GM21825 (cell line): ENCODE data around the gene ACE.

ENCODE experiments used
- ATAC-seq: cut with Tn5 transposase; IDR thresholded peaks from one replicate; pipeline ENCODE4 v1.9.1; 2021; ENCODE audit warnings: mild to moderate bottlenecking, moderate library complexity; ENCODE audit not compliant: unreplicated experiment

Gene ACE

DNA sequence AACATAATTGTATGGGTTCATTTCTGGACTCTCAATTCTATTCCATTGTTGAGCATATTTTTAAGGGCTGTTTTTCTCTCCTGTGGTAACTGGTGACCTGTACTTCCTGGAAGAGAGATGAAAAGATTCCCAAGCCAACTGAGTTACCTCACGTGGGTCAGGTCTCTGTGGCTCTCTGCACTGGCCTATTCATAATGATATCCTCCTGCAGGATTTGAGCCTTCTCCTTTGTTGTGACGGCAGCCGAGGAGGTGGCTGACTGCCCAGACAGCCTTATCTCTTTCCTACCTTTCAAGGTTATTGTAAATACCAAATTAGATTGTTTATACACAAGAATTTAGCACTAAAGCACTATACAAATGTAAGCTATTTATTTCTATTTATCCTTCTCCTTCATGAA is 2.7 kb upstream of the ACE start:
- no peak for ATAC-seq

DNA sequence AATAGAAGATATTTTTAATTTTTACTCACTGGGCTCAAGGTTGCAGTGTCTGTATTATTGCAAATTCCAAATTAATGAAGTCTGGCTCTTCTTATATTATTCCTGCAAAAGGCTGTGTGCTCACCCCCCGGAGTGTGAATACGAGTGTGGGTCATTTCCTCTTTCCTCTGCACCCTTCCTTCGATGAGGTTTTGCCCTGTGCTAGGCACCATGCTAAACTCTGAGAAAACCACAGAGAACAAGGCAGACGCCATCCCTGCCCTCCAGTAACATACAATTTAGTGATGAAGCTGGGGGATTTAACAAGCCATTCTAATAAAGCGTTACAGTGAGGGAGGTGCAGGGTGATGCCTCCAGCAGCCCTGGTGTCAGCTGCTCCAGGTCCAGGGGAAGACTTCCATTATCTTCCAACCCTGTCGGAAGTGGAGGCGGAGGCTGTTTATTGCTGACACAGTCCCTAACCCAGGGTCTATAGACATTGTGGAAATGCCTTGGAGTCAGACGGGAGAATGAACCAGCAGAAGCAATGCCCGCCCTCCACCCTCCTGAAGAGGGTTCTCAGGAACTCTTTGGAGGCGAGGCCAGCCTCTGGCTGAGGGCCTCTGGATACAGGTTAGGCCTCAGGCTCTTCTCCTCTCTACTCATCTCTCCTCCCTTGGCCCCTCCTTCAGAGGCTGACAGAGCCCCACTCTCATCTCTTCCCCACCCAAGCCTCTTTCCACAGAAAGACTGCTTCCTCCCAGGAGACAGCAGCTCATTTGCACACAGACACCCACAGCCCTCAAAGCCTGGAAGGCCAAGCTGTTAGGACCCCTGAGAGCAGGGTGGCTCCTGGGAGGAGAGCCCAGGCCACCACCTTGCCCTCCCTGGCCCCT is 2.0 kb upstream of the ACE start:
- no peak for ATAC-seq

GRCh38 chr17:63475491-63476412 is 1.1 kb upstream of the ACE start:
- no peak for ATAC-seq

DNA sequence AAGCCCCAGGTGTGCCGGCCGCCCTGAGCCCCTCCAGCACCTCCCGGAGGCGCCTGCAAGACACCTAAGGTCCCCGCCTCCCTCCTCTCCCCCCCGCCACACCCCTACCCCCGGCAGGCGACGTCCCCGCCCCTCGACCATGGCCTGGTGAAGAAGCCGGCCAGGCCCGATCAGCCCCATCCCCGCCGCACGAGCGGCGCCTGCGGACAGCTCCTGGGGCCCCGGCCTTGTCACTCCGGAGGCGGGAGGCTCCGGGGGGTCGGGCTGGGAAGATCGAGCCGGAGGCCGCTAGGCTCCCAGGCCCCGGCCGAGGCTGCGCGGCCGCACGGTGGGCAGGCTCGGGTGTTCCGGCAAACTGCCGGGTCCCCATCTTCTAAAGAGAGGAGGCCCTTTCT is 405 bp upstream of the ACE start:
- no peak for ATAC-seq

GRCh38 chr17:63477480-63478440 is 899 bp downstream of the ACE start:
- ATAC-seq: no peak

DNA sequence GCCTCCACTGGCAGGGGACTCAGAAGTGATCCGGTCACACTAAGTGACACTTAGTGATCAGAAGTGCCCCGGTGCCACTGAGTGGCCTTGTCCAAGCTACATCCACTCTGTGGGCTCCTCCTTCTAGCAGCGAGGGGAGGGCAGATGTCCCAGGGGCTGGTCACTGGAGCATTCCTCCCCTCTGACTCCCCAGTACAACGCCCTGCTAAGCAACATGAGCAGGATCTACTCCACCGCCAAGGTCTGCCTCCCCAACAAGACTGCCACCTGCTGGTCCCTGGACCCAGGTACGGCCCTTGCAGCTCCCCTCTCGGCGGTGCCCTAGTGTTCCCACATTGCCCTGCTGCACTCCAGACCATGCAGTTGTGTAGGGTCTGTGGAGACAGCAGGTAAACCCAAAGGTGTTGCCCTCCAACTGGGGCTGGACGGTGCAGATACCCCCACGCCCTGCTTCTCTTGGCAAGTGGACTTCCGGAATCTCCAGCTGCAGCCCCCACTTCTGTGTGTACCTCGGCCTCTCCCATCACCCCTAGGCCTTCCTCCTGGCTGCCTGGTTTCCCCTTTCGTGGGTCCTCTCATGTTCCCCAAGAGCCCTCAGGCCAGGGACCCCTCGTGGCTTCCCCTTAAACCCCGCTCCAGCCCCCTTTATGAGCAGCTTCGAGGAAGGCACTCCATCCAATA is 2.1 kb downstream of the ACE start:
- ATAC-seq: no peak

DNA sequence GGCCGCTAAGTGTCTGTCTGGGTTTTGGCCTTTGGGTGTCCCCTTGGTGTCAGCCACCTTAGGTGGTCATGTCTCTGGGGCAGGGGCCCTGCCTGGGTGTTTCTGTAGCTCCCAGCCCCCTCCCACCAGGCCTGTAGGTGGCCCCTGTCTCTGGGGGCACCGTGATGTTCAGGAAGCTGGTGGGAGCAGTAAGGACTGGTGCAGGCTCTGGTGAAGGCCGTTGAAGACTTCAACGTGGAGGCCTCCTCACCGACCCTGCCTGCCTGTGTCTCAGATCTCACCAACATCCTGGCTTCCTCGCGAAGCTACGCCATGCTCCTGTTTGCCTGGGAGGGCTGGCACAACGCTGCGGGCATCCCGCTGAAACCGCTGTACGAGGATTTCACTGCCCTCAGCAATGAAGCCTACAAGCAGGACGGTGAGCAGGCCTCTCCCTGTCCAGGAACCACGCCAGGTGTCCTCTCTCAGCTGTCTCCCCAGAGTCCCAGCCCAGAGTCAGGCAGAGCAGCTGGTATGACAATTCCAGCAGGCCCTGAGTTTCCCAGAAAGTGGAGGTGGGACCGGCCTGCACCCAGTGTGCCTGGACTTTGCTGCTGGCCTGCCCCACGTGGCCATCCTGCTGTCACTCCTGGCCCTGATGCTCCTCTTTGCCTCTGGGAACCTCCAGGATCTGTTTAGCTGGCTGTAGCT is 2.8 kb downstream of the ACE start:
- ATAC-seq: no peak

DNA sequence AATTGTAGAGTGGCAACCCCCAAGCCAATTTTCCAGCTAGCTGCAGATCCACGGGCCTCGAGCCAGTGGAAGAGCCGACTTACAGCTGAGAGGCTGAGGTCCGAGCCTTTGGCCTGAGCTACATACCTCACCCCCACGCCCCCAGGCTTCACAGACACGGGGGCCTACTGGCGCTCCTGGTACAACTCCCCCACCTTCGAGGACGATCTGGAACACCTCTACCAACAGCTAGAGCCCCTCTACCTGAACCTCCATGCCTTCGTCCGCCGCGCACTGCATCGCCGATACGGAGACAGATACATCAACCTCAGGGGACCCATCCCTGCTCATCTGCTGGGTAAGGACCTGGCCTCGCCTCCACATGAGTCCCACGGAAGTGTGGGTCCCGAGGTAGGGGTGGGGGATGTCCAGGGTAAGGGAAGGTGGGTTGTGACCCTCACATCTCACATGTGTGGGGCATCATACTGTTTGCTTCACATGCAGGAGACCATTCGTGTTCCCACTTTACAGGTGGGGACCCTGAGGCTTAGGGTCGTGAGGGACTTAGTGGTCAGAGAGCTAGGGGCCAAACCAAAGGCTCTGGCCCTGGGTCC is 3.4 kb downstream of the ACE start:
- ATAC-seq: no peak

DNA sequence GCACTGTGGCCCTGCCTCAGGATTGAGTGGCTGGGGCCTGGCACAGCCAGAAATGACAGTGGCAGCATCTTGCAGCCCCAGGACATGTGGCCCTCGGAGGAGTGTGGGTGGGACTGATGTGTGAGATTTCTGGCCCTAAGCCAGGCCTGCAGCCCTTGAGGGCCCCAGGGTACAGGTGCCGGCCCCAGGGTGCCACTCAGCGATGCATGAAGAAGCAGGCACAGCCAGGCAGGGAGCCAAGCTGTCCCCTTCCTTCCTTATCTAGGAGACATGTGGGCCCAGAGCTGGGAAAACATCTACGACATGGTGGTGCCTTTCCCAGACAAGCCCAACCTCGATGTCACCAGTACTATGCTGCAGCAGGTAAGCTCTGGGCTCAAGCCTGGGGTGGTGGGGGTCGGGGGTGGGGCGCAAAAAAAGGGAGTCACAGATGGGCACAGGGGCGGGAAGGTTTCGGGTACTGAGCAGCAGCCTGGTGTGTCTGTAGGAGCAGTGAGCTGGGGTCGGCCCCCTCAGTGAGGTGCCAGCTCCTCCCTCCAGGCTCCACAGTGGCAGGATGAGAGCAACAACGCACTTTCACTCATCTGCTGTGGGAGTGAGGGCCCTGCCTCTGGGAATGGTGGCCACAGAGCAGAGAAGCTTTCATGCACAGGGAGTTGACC is 4.1 kb downstream of the ACE start:
- no peak for ATAC-seq

DNA sequence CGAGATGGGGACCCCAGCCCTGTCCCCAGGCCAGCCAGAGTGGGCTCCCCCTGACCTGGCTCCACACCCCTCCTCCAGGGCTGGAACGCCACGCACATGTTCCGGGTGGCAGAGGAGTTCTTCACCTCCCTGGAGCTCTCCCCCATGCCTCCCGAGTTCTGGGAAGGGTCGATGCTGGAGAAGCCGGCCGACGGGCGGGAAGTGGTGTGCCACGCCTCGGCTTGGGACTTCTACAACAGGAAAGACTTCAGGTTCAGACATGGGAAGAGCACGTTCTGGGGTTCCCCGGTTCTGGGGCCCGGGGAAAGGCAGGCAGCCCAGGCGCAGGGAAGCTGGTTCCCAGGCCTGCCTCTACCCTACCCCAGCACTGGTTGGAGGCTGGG is 4.6 kb downstream of the ACE start:
- ATAC-seq: no peak

- ATAC-seq: no peak
These were observed 5.6 kb downstream of the ACE start for GRCh38 chr17:63482509-63482908.

DNA sequence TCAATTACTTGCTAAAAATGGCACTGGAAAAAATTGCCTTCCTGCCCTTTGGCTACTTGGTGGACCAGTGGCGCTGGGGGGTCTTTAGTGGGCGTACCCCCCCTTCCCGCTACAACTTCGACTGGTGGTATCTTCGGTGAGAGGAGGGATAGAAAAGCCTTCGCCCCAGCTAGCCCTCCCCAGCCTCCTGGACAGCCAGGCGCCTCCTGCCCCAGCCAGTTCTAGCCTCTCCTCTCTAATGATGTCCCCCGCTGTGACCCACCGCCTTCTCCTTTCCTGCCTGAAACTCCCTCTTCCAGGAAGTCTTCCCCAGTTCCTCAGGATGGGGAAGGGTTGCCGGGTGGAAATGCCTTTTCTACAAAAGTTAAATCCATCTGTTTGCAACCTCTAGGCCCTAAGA is 6.2 kb downstream of the ACE start:
- no peak for ATAC-seq

DNA sequence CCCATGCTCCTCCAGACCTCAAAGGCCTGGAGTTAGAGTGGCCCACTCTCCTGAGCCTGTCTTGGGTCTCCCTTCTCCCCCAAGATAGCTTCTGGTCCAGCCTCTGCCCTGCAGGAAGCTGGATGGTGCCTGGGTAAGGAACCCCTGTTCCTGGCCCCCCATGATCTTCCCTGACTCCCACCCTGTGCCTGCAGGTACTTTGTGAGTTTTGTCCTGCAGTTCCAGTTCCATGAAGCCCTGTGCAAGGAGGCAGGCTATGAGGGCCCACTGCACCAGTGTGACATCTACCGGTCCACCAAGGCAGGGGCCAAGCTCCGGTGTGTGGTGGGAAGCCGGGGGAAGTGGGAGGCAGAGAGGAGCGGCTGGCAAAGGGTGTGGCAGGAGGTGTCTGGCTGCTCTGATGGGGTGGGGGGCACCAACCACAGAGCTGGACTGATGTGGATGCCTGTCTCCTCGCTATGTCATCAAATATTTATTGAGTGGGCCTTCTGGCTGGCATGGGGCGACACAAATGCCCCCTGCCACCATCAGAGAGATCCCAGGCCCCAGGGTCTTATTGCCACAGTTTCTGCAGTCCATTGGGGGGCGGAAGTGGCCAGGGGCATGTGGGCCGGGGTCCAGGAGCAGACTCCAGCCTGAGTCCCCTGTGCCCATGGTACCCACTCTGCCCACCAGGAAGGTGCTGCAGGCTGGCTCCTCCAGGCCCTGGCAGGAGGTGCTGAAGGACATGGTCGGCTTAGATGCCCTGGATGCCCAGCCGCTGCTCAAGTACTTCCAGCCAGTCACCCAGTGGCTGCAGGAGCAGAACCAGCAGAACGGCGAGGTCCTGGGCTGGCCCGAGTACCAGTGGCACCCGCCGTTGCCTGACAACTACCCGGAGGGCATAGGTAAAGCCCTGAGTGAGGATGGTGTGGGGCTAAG is 7.1 kb downstream of the ACE start:
- ATAC-seq: no peak

DNA sequence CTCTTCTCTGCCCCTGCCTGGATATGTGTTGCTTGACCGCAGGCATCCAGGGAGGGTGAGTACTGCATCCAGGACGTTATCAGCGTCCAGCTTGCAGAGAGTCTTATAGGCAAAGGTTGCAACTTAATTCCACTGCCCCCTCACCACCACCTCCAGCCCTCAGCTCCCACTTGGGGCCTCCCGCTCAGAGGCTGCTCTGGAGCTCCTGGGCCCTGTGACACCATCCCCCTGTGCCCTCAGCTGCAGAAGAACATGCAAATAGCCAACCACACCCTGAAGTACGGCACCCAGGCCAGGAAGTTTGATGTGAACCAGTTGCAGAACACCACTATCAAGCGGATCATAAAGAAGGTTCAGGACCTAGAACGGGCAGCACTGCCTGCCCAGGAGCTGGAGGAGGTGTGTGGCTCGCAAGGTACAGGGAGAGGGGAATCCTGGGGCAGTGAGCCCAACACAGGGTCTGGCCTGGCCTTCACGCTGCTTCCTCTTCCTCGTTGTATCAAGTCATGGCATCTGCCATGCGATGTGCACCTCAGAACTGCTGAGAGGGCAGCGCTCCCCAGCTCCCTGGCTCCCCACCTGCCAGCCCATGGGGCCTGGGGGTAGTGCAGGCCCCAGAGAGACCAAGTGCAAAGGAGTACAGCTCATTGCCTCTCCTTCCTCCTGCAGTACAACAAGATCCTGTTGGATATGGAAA is 9.6 kb downstream of the ACE start:
- no peak for ATAC-seq

DNA sequence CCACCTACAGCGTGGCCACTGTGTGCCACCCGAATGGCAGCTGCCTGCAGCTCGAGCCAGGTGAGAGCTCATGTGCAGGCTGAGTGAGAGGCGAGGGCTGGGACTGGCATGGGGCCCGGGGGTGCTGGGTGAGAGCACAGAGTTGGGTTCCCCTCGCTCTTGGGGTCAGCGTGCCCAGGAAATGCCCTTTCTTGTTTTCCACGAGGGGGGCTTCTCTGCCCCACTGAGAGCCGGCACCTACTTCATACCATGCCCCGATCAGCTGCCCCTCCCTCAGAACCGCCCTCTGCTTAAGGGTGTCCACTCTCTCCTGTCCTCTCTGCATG is 10.1 kb downstream of the ACE start:
- ATAC-seq: no peak

- no peak for ATAC-seq
These were observed 12.0 kb downstream of the ACE start for GRCh38 chr17:63488851-63489250.

- ATAC-seq: no peak
These were observed 12.4 kb downstream of the ACE start for GRCh38 chr17:63489291-63489690.
